Coronary artery (tissue), 2 donors: ENCODE results near the gene RNASET2.
"Not testable (repeated sequence)": the region's sequence is repeated elsewhere in the genome, so short reads cannot be mapped to it uniquely, and the experiment has no call there.

ENCODE experiments used
- DNase-seq: peaks from one replicate; pipeline ENCODE4 v3.0.0-alpha.2; 2017; ENCODE audit warnings: low spot score
- H3K27ac ChIP-seq, 2 donors: fragments of 200-600 bp; sonication (generic); one replicate each; pipeline ENCODE4 v1.5.1; 2016 to 2019
- H3K4me3 ChIP-seq: fragments of 200-600 bp; sonication (generic); 2 replicates; pipeline ENCODE4 v1.5.1; 2016; ENCODE audit warnings: mild to moderate bottlenecking, moderate library complexity
- CTCF ChIP-seq: fragments of 200-600 bp; sonication (generic); IDR thresholded peaks from one replicate; pipeline ENCODE4 v1.5.1; 2019; ENCODE audit warnings: antibody characterized with exemption

RNASET2 gene

GRCh38 chr6:166903500-166903899, 52.9 kb downstream of the RNASET2 start:
- no peak overlapping the region for H3K4me3 ChIP-seq
- DNase-seq, result no peak
- no peak overlapping the region for H3K27ac ChIP-seq
- no peak for TF ChIP-seq CTCF

- Histone ChIP-seq H3K4me3 (no peak overlapping the region), H3K27ac (no peak overlapping the region)
- DNase-seq, result no peak
- TF ChIP-seq CTCF, result no peak
Observed at GRCh38 chr6:166903027-166903426, 53.3 kb downstream of the RNASET2 start.

GRCh38 chr6:166902211-166902755, 54.1 kb downstream of the RNASET2 start:
- DNase-seq, result no peak
- Histone ChIP-seq H3K27ac (no peak overlapping the region), H3K4me3 (no peak overlapping the region)
- no peak for TF ChIP-seq CTCF

- no peak for TF ChIP-seq CTCF
- H3K4me3 ChIP-seq, result no peak overlapping the region
- DNase-seq, result no peak
- no peak overlapping the region for H3K27ac ChIP-seq
Observed at GRCh38 chr6:166901626-166902025, 54.7 kb downstream of the RNASET2 start.

GRCh38 chr6:166900956-166901607, 55.3 kb downstream of the RNASET2 start:
- Histone ChIP-seq H3K4me3 (no peak overlapping the region), H3K27ac (no peak overlapping the region)
- no peak for DNase-seq
- TF ChIP-seq CTCF, result no peak

GRCh38 chr6:166900130-166900708, 56.1 kb downstream of the RNASET2 start:
- Histone ChIP-seq H3K27ac (no peak overlapping the region), H3K4me3 (no peak overlapping the region)
- TF ChIP-seq CTCF, result no peak
- DNase-seq, result no peak

GRCh38 chr6:166898910-166899309, 57.4 kb downstream of the RNASET2 start:
- no peak for TF ChIP-seq CTCF
- DNase-seq, result no peak
- no peak overlapping the region for H3K27ac ChIP-seq
- no peak overlapping the region for H3K4me3 ChIP-seq

- not testable (repeated sequence) for DNase-seq, H3K4me3 ChIP-seq, H3K27ac ChIP-seq
Observed at GRCh38 chr6:166894614-166895013, 61.7 kb downstream of the RNASET2 start.

GRCh38 chr6:166892472-166892871, 63.9 kb downstream of the RNASET2 start:
- H3K27ac ChIP-seq, H3K4me3 ChIP-seq, DNase-seq: not testable (repeated sequence)

- not testable (repeated sequence) for DNase-seq
Observed at GRCh38 chr6:166886773-166887172, 69.6 kb downstream of the RNASET2 start.

GRCh38 chr6:166884958-166885357, 71.4 kb downstream of the RNASET2 start:
- not testable (repeated sequence) for H3K4me3 ChIP-seq, H3K27ac ChIP-seq, DNase-seq

More at GRCh38 chr6:166886773-166887172, 69.6 kb downstream of the RNASET2 start:
- H3K27ac ChIP-seq, H3K4me3 ChIP-seq: not testable (repeated sequence)
